Fibroblast of lung (primary cell): ENCODE results near the gene IRF2BPL.

Experiments
- CTCF ChIP-seq, 2 donors: IDR thresholded peaks in 1 of 2; conservative IDR thresholded peaks in 1 of 2; 1 replicate in 1 of 2; 2 replicates in 1 of 2; pipeline ENCODE4 v1.5.1; 2011 to 2012; ENCODE audit warnings: low read length in 2 of 2, control low read depth in 1 of 2, inconsistent platforms in 1 of 2, low read depth in 1 of 2, mild to moderate bottlenecking in 1 of 2
- EZH2 ChIP-seq: IDR thresholded peaks from 2 replicates; pipeline ENCODE4 v1.5.1; 2012; ENCODE audit warnings: low read length, control low read depth, mild to moderate bottlenecking; ENCODE audit errors: missing control alignments

- TF ChIP-seq CTCF (conservative IDR thresholded peaks at IDR 0.05 in 1 of 2, IDR thresholded peaks at IDR 0.05 in 1 of 2; ENCODE audit: low read depth in 1 of 2, low read length in 2 of 2) (no peak), EZH2 (no peak)
Measured at GRCh38 chr14:77007975-77008421, 20.5 kb downstream of the IRF2BPL start.
